Heart left ventricle (tissue), 16 donors: ENCODE results near the gene PKNOX2. TPM values are rescaled to one million over a fixed set of nuclear protein-coding genes. Genes with fewer than 3 reads are reported as not detected.

Source experiments
- ATAC-seq, 4 donors: fragments of 200-7000 bp; cut with Tn5 transposase; one replicate each; pipeline ENCODE4 v1.9.1; 2020 to 2022; ENCODE audit warnings: moderate library complexity in 4 of 4, mild to moderate bottlenecking in 3 of 4, moderate number of reproducible peaks in 1 of 4
- DNase-seq, 5 donors: peaks; one replicate each; pipeline ENCODE4 v3.0.0-alpha.2; 2020
- H3K27ac ChIP-seq, 12 donors: fragments of 200-600 bp; sonication (generic) in 4 of 12; one replicate each; pipeline versions ENCODE4 v1.5.0 to v1.8.0; 2016 to 2022; ENCODE audit warnings: mild to moderate bottlenecking in 2 of 12
- H3K27me3 ChIP-seq, 9 donors: fragments of 200-600 bp; sonication (generic) in 2 of 9; one replicate each; pipeline versions ENCODE4 v1.5.1 to v1.8.0; 2016 to 2022; ENCODE audit warnings: mild to moderate bottlenecking in 3 of 9
- H3K36me3 ChIP-seq, 9 donors: fragments of 200-600 bp; sonication (generic) in 2 of 9; one replicate each; pipeline versions ENCODE4 v1.5.0 to v1.8.0; 2018 to 2022; ENCODE audit warnings: mild to moderate bottlenecking in 2 of 9
- H3K4me1 ChIP-seq, 12 donors: fragments of 200-600 bp; sonication (generic) in 4 of 12; one replicate each; pipeline versions ENCODE4 v1.5.0 to v1.8.0; 2016 to 2022; ENCODE audit warnings: mild to moderate bottlenecking in 3 of 12
- H3K4me3 ChIP-seq, 12 donors: fragments of 200-600 bp; sonication (generic) in 4 of 12; one replicate each; pipeline versions ENCODE4 v1.5.0 to v1.8.0; 2017 to 2022; ENCODE audit warnings: mild to moderate bottlenecking in 9 of 12, moderate library complexity in 4 of 12
- H3K9me3 ChIP-seq, 12 donors: fragments of 200-600 bp; sonication (generic) in 4 of 12; one replicate each; pipeline versions ENCODE4 v1.5.0 to v1.8.0; 2016 to 2022; ENCODE audit warnings: mild to moderate bottlenecking in 1 of 12
- CTCF ChIP-seq, 12 donors: fragments of 200-600 bp; sonication (generic) in 4 of 12; IDR thresholded peaks; one replicate each; pipeline versions ENCODE4 v1.5.0 to v1.8.0; 2018 to 2022; ENCODE audit warnings: antibody characterized with exemption in 12 of 12, mild to moderate bottlenecking in 5 of 12
- POLR2A ChIP-seq, 2 donors: fragments of 450-650 bp; IDR thresholded peaks; one replicate each; pipeline ENCODE4 v1.6.1; 2017; ENCODE audit warnings: antibody characterized with exemption in 2 of 2, mild to moderate bottlenecking in 2 of 2, moderate library complexity in 2 of 2
- WGBS, 4 donors: extraction: QIAGEN DNeasy Blood & Tissue Kit in 2 of 4; methylation state at CpG; one replicate each; pipeline versions ENCODE4 v1.1.5 to v1.1.7; 2013 to 2018; 5-methylcytosine and 5-hydroxymethylcytosine counted together
- intact Hi-C, 10 donors: fragments of 100-400 bp; cut with DNase I; formaldehyde crosslinking; loops; one replicate each; pipeline versions ENCODE4 v1.11.1 to v1.14.2; 2022
- polyA plus RNA-seq, 2 donors: library from polyadenylated mRNA; stranded (reverse); fragments of 200-250 nt; gene quantifications; one replicate each; pipeline ENCODE4 v1.2.3, GENCODE V29; 2013
- total RNA-seq, 9 donors: library from RNA; depleted of rRNA in 2 of 9; stranded (reverse); fragments of >200 nt in 2 of 9; fragmentation: NEBNext Ultra II Directional in 3 of 9; extraction: Animal tissue kit (Norgen Biotek cat#: 25700) in 3 of 9; gene quantifications; one replicate each; pipeline versions ENCODE4 v1.1.0 to v1.2.4, GENCODE V29; 2016 to 2023
- donor health status: ischemic (EF 13 %, LVEDD 7.1; RV severe dilation, severe dysfunction).
- donor health status: healthy with polysubstance abuse.
- donor health status: DM: no; HTN: yes; CAD: no.
- donor health status: DM: no; HTN: no; CAD: no.
- donor health status: ischemic (EF 25% LVEDD 6.9; RV normal size, moderate dysfunction).
- donor health status: ischemic (EF 25% LVEDD 5.7; RV mildly dilated, moderate dysfunction).
- donor health status: healthy.
- donor health status: DM: yes; HTN: yes; CAD: no.
- donor health status: ischemic (EF 35%, LVEDD 5.7; RV mildly dilated, moderate dysfunction).
- donor health status: nonischemic (EF 11% LVEDD 7.7; RV severe dilation, severe dysfunction).
- donor health status: DM: yes; HTN: yes; CAD: no.
- donor health status: PGD.
- donor health status: ischemic (EF 29% LVEDD 5.4; RV normal size, mild dysfunction).
- donor health status: nonischemic (EF 23%, LVEDD 6.1; RV moderate dilation, normal function).

PKNOX2 gene
- total and polyA plus RNA-seq, 11 donors: 3.1 to 9.4 (median 4.5) TPM

GRCh38 chr11:125389339-125390166 is 225.0 kb downstream of the PKNOX2 start:
- Histone ChIP-seq H3K9me3 (no peaks in the 10 kb centered on the region), H3K27me3 (no peaks in the 10 kb centered on the region), H3K27ac (no peak overlapping the region), H3K36me3 (peaks cover 0 to 5% (median 0%) of the 10 kb centered on the region in 9 donors), H3K4me1 (peaks cover 0 to 14% (median 1%) of the 10 kb centered on the region in 12 donors), H3K4me3 (no peak overlapping the region)
- no peak for DNase-seq
- 94 to 98% (median 95%) methylated on average over 19 of the region's 19 CpGs for WGBS, 4 donors
- TF ChIP-seq CTCF (IDR thresholded peaks at IDR 0.05) (no peak), POLR2A (IDR thresholded peaks at IDR 0.05) (no peak)
- intact Hi-C loops: no loop called here
- ATAC-seq: no peak

- intact Hi-C loops: no loop called here
- ATAC-seq: peak in 1 of 4 donors; percentile 47
- 9 to 11% (median 11%) methylated on average over 5 of the region's 5 CpGs for WGBS, 4 donors
- Histone ChIP-seq H3K36me3 (peaks cover 0 to 5% (median 0%) of the 10 kb centered on the region in 9 donors), H3K9me3 (no peaks in the 10 kb centered on the region), H3K4me1 (peaks cover 0 to 14% (median 1%) of the 10 kb centered on the region in 12 donors), H3K27ac (no peak overlapping the region), H3K27me3 (peaks cover 0 to 3% (median 0%) of the 10 kb centered on the region in 9 donors), H3K4me3 (no peak overlapping the region)
- TF ChIP-seq CTCF (IDR thresholded peaks at IDR 0.05): no peak
- TF ChIP-seq POLR2A (IDR thresholded peaks at IDR 0.05): no peak
- no peak for DNase-seq
Measured at GRCh38 chr11:125390946-125391345, 226.4 kb downstream of the PKNOX2 start.

GRCh38 chr11:125393331-125393730 is 228.8 kb downstream of the PKNOX2 start:
- Histone ChIP-seq H3K27me3 (peaks cover 0 to 5% (median 0%) of the 10 kb centered on the region in 9 donors), H3K27ac (no peak overlapping the region), H3K4me3 (no peak overlapping the region), H3K4me1 (peaks cover 0 to 14% (median 1%) of the 10 kb centered on the region in 12 donors), H3K9me3 (no peaks in the 10 kb centered on the region), H3K36me3 (peaks cover 0 to 6% (median 0%) of the 10 kb centered on the region in 9 donors)
- DNase-seq (no peak), ATAC-seq (peak in 1 of 4 donors; percentile 39)
- 78 to 81% (median 79%) methylated on average over 8 to 9 of the region's 9 CpGs for WGBS, 4 donors
- peak in 1 of 12 donors; percentile 7 for TF ChIP-seq CTCF (IDR thresholded peaks at IDR 0.05)
- no peak for TF ChIP-seq POLR2A (IDR thresholded peaks at IDR 0.05)
- intact Hi-C loops: no loop called here

- intact Hi-C loops: no loop called here
- DNase-seq (no peak), ATAC-seq (no peak)
- Histone ChIP-seq H3K27ac (no peak overlapping the region), H3K9me3 (no peaks in the 10 kb centered on the region), H3K4me1 (peaks cover 0 to 14% (median 1%) of the 10 kb centered on the region in 12 donors), H3K36me3 (peaks cover 0 to 14% (median 5%) of the 10 kb centered on the region in 9 donors), H3K4me3 (no peak overlapping the region), H3K27me3 (peaks cover 0 to 5% (median 0%) of the 10 kb centered on the region in 9 donors)
- TF ChIP-seq POLR2A (IDR thresholded peaks at IDR 0.05) (no peak), CTCF (IDR thresholded peaks at IDR 0.05) (no peak)
- 53 to 82% (median 71%) methylated on average over 2 of the region's 2 CpGs for whole genome bisulfite sequencing, 4 donors
Measured at GRCh38 chr11:125394296-125394695, 229.7 kb downstream of the PKNOX2 start.
